ENCODE measurements around the gene ANXA11. TPM values are rescaled to one million over a fixed set of nuclear protein-coding genes. Genes with fewer than 3 reads are reported as not detected.

The ANXA11 gene
- total RNA-seq, 1 experiment from 2014 or later: 181 TPM

DNA sequence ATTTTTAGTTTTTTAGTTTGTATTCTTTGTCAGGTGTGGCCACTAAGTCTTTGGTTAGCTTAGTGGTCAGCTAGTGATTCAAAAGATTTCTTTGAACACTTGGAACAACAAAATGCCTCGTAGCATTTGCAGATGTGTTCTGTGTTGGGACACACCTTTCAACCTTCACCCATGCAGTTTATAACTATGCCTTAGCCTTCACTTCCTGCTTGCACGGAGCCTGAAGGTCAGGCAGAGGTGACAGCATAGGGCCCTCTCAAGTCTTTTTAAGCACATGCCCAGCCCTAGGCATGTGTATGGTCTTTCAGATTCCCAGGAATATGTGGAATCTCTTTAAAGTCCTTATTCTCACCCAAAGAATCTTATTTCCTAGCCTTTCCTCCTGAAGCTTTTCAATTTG lies 55.2 kb downstream of the ANXA11 start:
- ATAC-seq (no peak), DNase-seq (ENCODE audit: low read depth, low spot score) (no peak)
- no peaks in the 10 kb centered on the region for H3K27me3 ChIP-seq (ENCODE audit: insufficient read depth, low read length)
- peaks cover under 1 to 24% of the 10 kb centered on the region in 2 experiments; a peak in 3 of 4 replicates for H3K4me1 ChIP-seq (ENCODE audit: control insufficient read depth in 1 of 2, insufficient read depth in 2 of 2, low read length in 2 of 2)
- ChIA-PET RAD21 (ENCODE audit: low non-redundant PET in 1 of 2, low total read pairs in 2 of 2, uncharacterized antibody in 2 of 2, unreplicated experiment in 2 of 2) (no interaction called here), POLR2A (no interaction called here), CTCF (no interaction called here)
- H3K9me3 ChIP-seq (ENCODE audit: control insufficient read depth in 1 of 2, insufficient read depth in 1 of 2, low read depth in 1 of 2, low read length in 2 of 2): no peaks in the 10 kb centered on the region
- H3K9ac ChIP-seq (ENCODE audit: low read length): no peak overlapping the region
- no peak overlapping the region for H3K4me2 ChIP-seq (ENCODE audit: low read length)
- no peaks in the 10 kb centered on the region for H3K79me2 ChIP-seq (ENCODE audit: insufficient read depth, low read length)
- intact Hi-C loops (cut with micrococcal nuclease): no loop called here
- TF ChIP-seq POLR2A (IDR thresholded peaks at IDR 0.05; ENCODE audit: borderline replicate concordance, extremely low read depth, insufficient read depth, insufficient read length) (no peak), SRF (IDR thresholded peaks at IDR 0.05; ENCODE audit: low read depth) (no peak), RAD21 (IDR thresholded peaks at IDR 0.05; ENCODE audit: low read depth) (no peak), SIN3A (IDR thresholded peaks at IDR 0.05; ENCODE audit: low read depth) (no peak), TCF7L2 (IDR thresholded peaks at IDR 0.05; ENCODE audit: borderline replicate concordance, extremely low read depth, insufficient read depth, insufficient read length) (no peak), SP1 (IDR thresholded peaks at IDR 0.05; ENCODE audit: low read depth) (no peak), FOSL1 (IDR thresholded peaks at IDR 0.05; ENCODE audit: low read depth) (no peak), CBX3 (IDR thresholded peaks at IDR 0.05; ENCODE audit: low read depth) (no peak), EGR1 (IDR thresholded peaks at IDR 0.05; ENCODE audit: low read depth) (no peak), ZFX (IDR thresholded peaks at IDR 0.05) (no peak), JUND (IDR thresholded peaks at IDR 0.05) (no peak), YY1 (IDR thresholded peaks at IDR 0.05; ENCODE audit: extremely low read depth, insufficient replicate concordance, low read depth, low read length) (no peak), POLR2AphosphoS5 (IDR thresholded peaks at IDR 0.05; ENCODE audit: low read depth, low read length) (no peak), ELF1 (IDR thresholded peaks at IDR 0.05; ENCODE audit: borderline replicate concordance, low read depth) (no peak), ZNF274 (IDR thresholded peaks at IDR 0.05; ENCODE audit: low read depth, low read length) (no peak), CEBPB (IDR thresholded peaks at IDR 0.05; ENCODE audit: low read depth) (no peak)
- TF ChIP-seq, protein P1, sequence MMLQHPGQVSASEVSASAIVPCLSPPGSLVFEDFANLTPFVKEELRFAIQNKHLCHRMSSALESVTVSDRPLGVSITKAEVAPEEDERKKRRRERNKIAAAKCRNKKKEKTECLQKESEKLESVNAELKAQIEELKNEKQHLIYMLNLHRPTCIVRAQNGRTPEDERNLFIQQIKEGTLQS (IDR thresholded peaks at IDR 0.05): no peak
- TF ChIP-seq, protein P2, sequence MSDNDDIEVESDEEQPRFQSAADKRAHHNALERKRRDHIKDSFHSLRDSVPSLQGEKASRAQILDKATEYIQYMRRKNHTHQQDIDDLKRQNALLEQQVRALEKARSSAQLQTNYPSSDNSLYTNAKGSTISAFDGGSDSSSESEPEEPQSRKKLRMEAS (IDR thresholded peaks at IDR 0.05): no peak
- TF ChIP-seq, protein P3, sequence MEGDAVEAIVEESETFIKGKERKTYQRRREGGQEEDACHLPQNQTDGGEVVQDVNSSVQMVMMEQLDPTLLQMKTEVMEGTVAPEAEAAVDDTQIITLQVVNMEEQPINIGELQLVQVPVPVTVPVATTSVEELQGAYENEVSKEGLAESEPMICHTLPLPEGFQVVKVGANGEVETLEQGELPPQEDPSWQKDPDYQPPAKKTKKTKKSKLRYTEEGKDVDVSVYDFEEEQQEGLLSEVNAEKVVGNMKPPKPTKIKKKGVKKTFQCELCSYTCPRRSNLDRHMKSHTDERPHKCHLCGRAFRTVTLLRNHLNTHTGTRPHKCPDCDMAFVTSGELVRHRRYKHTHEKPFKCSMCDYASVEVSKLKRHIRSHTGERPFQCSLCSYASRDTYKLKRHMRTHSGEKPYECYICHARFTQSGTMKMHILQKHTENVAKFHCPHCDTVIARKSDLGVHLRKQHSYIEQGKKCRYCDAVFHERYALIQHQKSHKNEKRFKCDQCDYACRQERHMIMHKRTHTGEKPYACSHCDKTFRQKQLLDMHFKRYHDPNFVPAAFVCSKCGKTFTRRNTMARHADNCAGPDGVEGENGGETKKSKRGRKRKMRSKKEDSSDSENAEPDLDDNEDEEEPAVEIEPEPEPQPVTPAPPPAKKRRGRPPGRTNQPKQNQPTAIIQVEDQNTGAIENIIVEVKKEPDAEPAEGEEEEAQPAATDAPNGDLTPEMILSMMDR (IDR thresholded peaks at IDR 0.05 in 2 of 3, conservative IDR thresholded peaks at IDR 0.05 in 1 of 3; ENCODE audit: borderline replicate concordance in 1 of 3, insufficient read depth in 1 of 3, low read depth in 2 of 3, low read length in 2 of 3): no peak
- TF ChIP-seq, protein P4, sequence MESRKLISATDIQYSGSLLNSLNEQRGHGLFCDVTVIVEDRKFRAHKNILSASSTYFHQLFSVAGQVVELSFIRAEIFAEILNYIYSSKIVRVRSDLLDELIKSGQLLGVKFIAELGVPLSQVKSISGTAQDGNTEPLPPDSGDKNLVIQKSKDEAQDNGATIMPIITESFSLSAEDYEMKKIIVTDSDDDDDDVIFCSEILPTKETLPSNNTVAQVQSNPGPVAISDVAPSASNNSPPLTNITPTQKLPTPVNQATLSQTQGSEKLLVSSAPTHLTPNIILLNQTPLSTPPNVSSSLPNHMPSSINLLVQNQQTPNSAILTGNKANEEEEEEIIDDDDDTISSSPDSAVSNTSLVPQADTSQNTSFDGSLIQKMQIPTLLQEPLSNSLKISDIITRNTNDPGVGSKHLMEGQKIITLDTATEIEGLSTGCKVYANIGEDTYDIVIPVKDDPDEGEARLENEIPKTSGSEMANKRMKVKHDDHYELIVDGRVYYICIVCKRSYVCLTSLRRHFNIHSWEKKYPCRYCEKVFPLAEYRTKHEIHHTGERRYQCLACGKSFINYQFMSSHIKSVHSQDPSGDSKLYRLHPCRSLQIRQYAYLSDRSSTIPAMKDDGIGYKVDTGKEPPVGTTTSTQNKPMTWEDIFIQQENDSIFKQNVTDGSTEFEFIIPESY (IDR thresholded peaks at IDR 0.05; ENCODE audit: extremely low read depth, insufficient replicate concordance, low read length): no peak
- H3K9me2 ChIP-seq (ENCODE audit: insufficient read depth): no peaks in the 10 kb centered on the region
- H4K20me1 ChIP-seq (ENCODE audit: insufficient read depth): no peaks in the 10 kb centered on the region
- H3K4me3 ChIP-seq (replicated peaks in 1 of 2; ENCODE audit: low read depth in 1 of 2, low read length in 2 of 2): no peak overlapping the region
- BruUV-seq (replicated peaks): no TSS peak
- no peak overlapping the region for H2AFZ ChIP-seq (ENCODE audit: low read depth, low read length, poor library complexity, severe bottlenecking)
- no peak overlapping the region for H3K27ac ChIP-seq (ENCODE audit: low read depth, low read length)
- peaks cover 3 to 59% of the 10 kb centered on the region in 2 experiments; a peak in 2 of 4 replicates for H3K36me3 ChIP-seq (ENCODE audit: control insufficient read depth in 1 of 2, insufficient read depth in 2 of 2, low read length in 2 of 2)

Measured in HCT116 (cell line).